Central memory CD4-positive, alpha-beta T cell (primary cell): ENCODE data around the gene PCNX1.
"Not testable (repeated sequence)": the region's sequence is repeated elsewhere in the genome, so short reads cannot be mapped to it uniquely, and the experiment has no call there.

ENCODE experiments used
- DNase-seq: peaks from one replicate; pipeline ENCODE4 v3.0.0; 2022

PCNX1 gene

GRCh38 chr14:70972107-70972976 lies 65.1 kb downstream of the PCNX1 start:
- DNase-seq, result peak; percentile 74

GRCh38 chr14:70976591-70976990 lies 69.3 kb downstream of the PCNX1 start:
- DNase-seq, result no peak

GRCh38 chr14:70981000-70981952 lies 74.0 kb downstream of the PCNX1 start:
- no peak for DNase-seq

GRCh38 chr14:70982200-70982599 lies 74.9 kb downstream of the PCNX1 start:
- DNase-seq, result no peak

- no peak for DNase-seq
Observed at GRCh38 chr14:70987041-70987440, 79.8 kb downstream of the PCNX1 start.

- DNase-seq, result peak; percentile 19
Observed at GRCh38 chr14:70988452-70988851, 81.2 kb downstream of the PCNX1 start.

GRCh38 chr14:70993931-70994330 lies 86.7 kb downstream of the PCNX1 start:
- no peak for DNase-seq

GRCh38 chr14:70995211-70995610 lies 88.0 kb downstream of the PCNX1 start:
- no peak for DNase-seq

GRCh38 chr14:70995671-70996070 lies 88.4 kb downstream of the PCNX1 start:
- no peak for DNase-seq

GRCh38 chr14:70999117-70999516 lies 91.9 kb downstream of the PCNX1 start:
- peak; percentile 53 for DNase-seq

- DNase-seq, result no peak
Observed at GRCh38 chr14:71000091-71000490, 92.8 kb downstream of the PCNX1 start.

GRCh38 chr14:71001742-71002141 lies 94.5 kb downstream of the PCNX1 start:
- DNase-seq, result no peak

GRCh38 chr14:71003156-71003555 lies 95.9 kb downstream of the PCNX1 start:
- DNase-seq, result no peak

- DNase-seq, result no peak
Observed at GRCh38 chr14:71004481-71004880, 97.2 kb downstream of the PCNX1 start.

GRCh38 chr14:71005076-71005475 lies 97.8 kb downstream of the PCNX1 start:
- DNase-seq, result no peak

- DNase-seq, result no peak
Observed at GRCh38 chr14:71006200-71006563, 98.9 kb downstream of the PCNX1 start.

- DNase-seq, result no peak
Observed at GRCh38 chr14:71011479-71011878, 104.2 kb downstream of the PCNX1 start.

- no peak for DNase-seq
Observed at GRCh38 chr14:71012888-71013287, 105.6 kb downstream of the PCNX1 start.

- no peak for DNase-seq
Observed at GRCh38 chr14:71013551-71014192, 106.4 kb downstream of the PCNX1 start.

GRCh38 chr14:71019917-71020316 lies 112.7 kb downstream of the PCNX1 start:
- not testable (repeated sequence) for DNase-seq

- DNase-seq, result no peak
Observed at GRCh38 chr14:71021347-71022011, 114.2 kb downstream of the PCNX1 start.

GRCh38 chr14:71022012-71022869 lies 115.0 kb downstream of the PCNX1 start:
- no peak for DNase-seq
